AG09309 (cell line): ENCODE measurements around the gene RBFOX1.

Experiments
- DNase-seq: peaks from one replicate; pipeline ENCODE4 v3.0.0-alpha.2; 2010; ENCODE audit warnings: low read depth
- H3K4me3 ChIP-seq: 2 replicates; pipeline ENCODE4 v1.5.1; 2011; ENCODE audit warnings: mild to moderate bottlenecking, low read depth, low read length, moderate library complexity; ENCODE audit not compliant: control insufficient read depth
- CTCF ChIP-seq: IDR thresholded peaks from 2 replicates; pipeline ENCODE4 v1.5.1; 2011; ENCODE audit warnings: mild to moderate bottlenecking, low read depth, low read length, inconsistent platforms; ENCODE audit not compliant: insufficient read depth, control insufficient read depth; ENCODE audit errors: missing control alignments

The RBFOX1 gene

GRCh38 chr16:7546948-7547347, 214.3 kb downstream of the RBFOX1 start:
- no peak for TF ChIP-seq CTCF
- no peak overlapping the region for H3K4me3 ChIP-seq
- DNase-seq: no peak

DNA sequence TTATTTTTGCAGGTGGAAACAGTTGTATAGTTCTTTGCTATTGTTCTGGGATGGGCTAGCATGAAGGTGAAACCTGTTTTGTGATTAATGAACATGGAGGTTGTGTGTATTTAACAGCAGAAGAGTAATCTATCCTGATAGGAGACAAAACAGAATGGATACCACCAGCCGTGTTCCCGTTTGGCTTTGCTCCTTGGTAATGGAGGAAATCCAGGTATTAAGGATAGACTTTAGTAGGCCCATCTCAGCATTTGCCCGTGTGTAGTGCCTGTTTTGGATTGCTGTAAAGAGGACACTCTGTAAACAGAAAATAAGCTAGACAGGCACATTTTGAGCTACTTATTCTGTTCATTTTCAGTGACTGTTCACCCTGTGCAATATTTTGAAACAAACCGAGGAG, 215.1 kb downstream of the RBFOX1 start:
- no peak overlapping the region for H3K4me3 ChIP-seq
- no peak for DNase-seq
- no peak for TF ChIP-seq CTCF

GRCh38 chr16:7548796-7549318, 216.2 kb downstream of the RBFOX1 start:
- no peak for DNase-seq
- no peak for TF ChIP-seq CTCF
- H3K4me3 ChIP-seq: no peak overlapping the region

- H3K4me3 ChIP-seq: no peak overlapping the region
- no peak for DNase-seq
- TF ChIP-seq CTCF: no peak
Observed at GRCh38 chr16:7550096-7550495, 217.5 kb downstream of the RBFOX1 start.

DNA sequence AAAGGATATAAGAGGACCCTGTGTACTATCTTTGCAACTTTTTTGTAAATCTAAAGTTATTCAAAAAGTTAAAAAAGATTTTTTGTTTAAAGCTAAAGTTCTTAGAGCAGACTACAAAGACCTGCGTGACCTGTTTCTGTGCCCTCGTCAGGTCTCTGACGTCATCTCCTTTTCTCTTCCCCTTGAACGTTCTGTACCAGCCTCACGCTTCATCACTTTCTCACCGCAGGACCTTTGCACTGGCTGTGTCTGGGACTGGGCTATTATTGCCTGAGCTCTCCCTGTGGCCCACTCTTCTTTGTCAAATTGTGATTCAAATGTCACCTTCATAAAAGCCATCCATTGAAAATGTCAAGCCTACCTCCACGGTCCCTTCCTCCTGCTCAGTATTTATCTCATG, 222.8 kb downstream of the RBFOX1 start:
- TF ChIP-seq CTCF: no peak
- no peak overlapping the region for H3K4me3 ChIP-seq
- no peak for DNase-seq

GRCh38 chr16:7561908-7562405, 229.3 kb downstream of the RBFOX1 start:
- DNase-seq: no peak
- no peak overlapping the region for H3K4me3 ChIP-seq
- TF ChIP-seq CTCF: no peak

DNA sequence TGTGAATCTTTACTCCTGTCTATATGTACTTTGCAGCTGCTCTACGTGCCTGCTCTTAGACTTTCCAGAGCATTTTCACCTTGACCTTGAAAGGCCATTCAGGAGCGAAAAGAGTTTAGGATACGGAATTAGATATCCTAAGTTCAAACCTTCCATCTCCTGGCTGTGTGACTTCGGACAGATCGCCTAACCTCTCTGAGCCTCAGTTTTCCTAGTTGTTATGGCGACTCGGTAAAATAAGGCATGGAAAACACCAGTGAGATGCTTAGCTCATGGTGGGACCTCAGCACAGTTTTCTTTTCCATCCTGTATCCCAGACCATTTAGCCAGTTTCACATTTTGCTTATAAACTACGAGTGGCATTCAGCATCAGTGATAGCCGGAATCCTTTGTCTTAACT, 233.7 kb downstream of the RBFOX1 start:
- no peak overlapping the region for H3K4me3 ChIP-seq
- TF ChIP-seq CTCF: no peak
- DNase-seq: no peak
